Sigmoid colon (tissue), 7 donors: Measurements from ENCODE around the gene MED29. TPM values are rescaled to one million over a fixed set of nuclear protein-coding genes. Genes with fewer than 3 reads are reported as not detected.

ENCODE experiments used
- DNase-seq: peaks from one replicate; pipeline ENCODE4 v3.0.0-alpha.2; 2019
- H3K27ac ChIP-seq, 4 donors: fragments of 200-600 bp; sonication (generic); one replicate each; pipeline ENCODE4 v1.5.1; 2016 to 2019; ENCODE audit warnings: mild to moderate bottlenecking in 1 of 4
- H3K27me3 ChIP-seq, 3 donors: fragments of 200-600 bp; sonication (generic); one replicate each; pipeline ENCODE4 v1.5.1; 2019; ENCODE audit warnings: mild to moderate bottlenecking in 1 of 3
- H3K36me3 ChIP-seq, 4 donors: fragments of 200-600 bp; sonication (generic); one replicate each; pipeline ENCODE4 v1.5.1; 2016 to 2019
- H3K4me1 ChIP-seq, 4 donors: fragments of 200-600 bp; sonication (generic); one replicate each; pipeline ENCODE4 v1.5.1; 2017 to 2019
- H3K4me3 ChIP-seq, 4 donors: fragments of 200-600 bp; sonication (generic); one replicate each; pipeline ENCODE4 v1.5.1; 2017 to 2019; ENCODE audit warnings: mild to moderate bottlenecking in 2 of 4, moderate library complexity in 1 of 4
- H3K9me3 ChIP-seq, 4 donors: fragments of 200-600 bp in 3 of 4; sonication (generic) in 3 of 4; one replicate each; pipeline versions ENCODE4 v1.5.1 to v1.6.1; 2013 to 2019
- CTCF ChIP-seq, 4 experiments: fragments of 450-650 bp in 3 of 4; fragments of 200-600 bp in 1 of 4; IDR thresholded peaks; one replicate each; pipeline ENCODE4 v1.5.1; 2016 to 2019; ENCODE audit warnings: antibody characterized with exemption in 4 of 4, mild to moderate bottlenecking in 3 of 4, moderate library complexity in 2 of 4
- EP300 ChIP-seq, 4 donors: sonication (generic); formaldehyde crosslinking; IDR thresholded peaks; one replicate each; pipeline ENCODE4 v1.6.1; 2017; ENCODE audit warnings: antibody characterized with exemption in 4 of 4
- POLR2A ChIP-seq, 2 donors: fragments of 450-650 bp; IDR thresholded peaks; one replicate each; pipeline ENCODE4 v1.6.1; 2016; ENCODE audit warnings: antibody characterized with exemption in 2 of 2, mild to moderate bottlenecking in 2 of 2, moderate library complexity in 2 of 2
- POLR2AphosphoS5 ChIP-seq, 4 donors: sonication (generic); formaldehyde crosslinking; IDR thresholded peaks; one replicate each; pipeline ENCODE4 v1.6.1; 2017; ENCODE audit warnings: antibody characterized with exemption in 4 of 4
- WGBS, 2 donors: extraction: QIAGEN DNeasy Blood & Tissue Kit; methylation state at CpG; one replicate each; pipeline ENCODE4 v1.1.7; 2013; 5-methylcytosine and 5-hydroxymethylcytosine counted together
- intact Hi-C: fragments of 100-400 bp; cut with DNase I; formaldehyde crosslinking; loops from one replicate; pipeline ENCODE4 v1.15.1; 2023
- polyA plus RNA-seq, 3 donors: library from polyadenylated mRNA; stranded (reverse); fragments of 200-250 nt; gene quantifications; one replicate each; pipeline ENCODE4 v1.2.3, GENCODE V29; 2013
- total RNA-seq, 4 donors: library from RNA; depleted of rRNA; stranded (reverse); fragments of >200 nt; gene quantifications; one replicate each; pipeline ENCODE4 v1.1.0, GENCODE V29; 2016
- donor health status: healthy with polysubstance abuse.
- donor health status: Bipolar disorder and iron deficiency.
- donor health status: healthy.

Gene MED29
- total and polyA plus RNA-seq, 7 donors = 22.8 to 44.6 (median 31.0) TPM

GRCh38 chr19:39423258-39424086, 32.3 kb downstream of the MED29 start:
- 86 to 91% methylated on average over 35 of the region's 35 CpGs for WGBS, 2 donors
- Histone ChIP-seq H3K4me3 (no peak overlapping the region), H3K9me3 (no peaks in the 10 kb centered on the region), H3K27me3 (no peaks in the 10 kb centered on the region), H3K36me3 (peaks cover 7 to 65% (median 38%) of the 10 kb centered on the region in 4 donors), H3K27ac (no peak overlapping the region), H3K4me1 (peaks cover 0 to 10% (median 9%) of the 10 kb centered on the region in 4 donors)
- no peak for TF ChIP-seq POLR2A (IDR thresholded peaks at IDR 0.05)
- no peak for TF ChIP-seq POLR2AphosphoS5 (IDR thresholded peaks at IDR 0.05)
- TF ChIP-seq CTCF (IDR thresholded peaks at IDR 0.05) = no peak
- TF ChIP-seq EP300 (IDR thresholded peaks at IDR 0.05) = no peak
- DNase-seq = peak; percentile 64
- intact Hi-C loops = no loop called here

DNA sequence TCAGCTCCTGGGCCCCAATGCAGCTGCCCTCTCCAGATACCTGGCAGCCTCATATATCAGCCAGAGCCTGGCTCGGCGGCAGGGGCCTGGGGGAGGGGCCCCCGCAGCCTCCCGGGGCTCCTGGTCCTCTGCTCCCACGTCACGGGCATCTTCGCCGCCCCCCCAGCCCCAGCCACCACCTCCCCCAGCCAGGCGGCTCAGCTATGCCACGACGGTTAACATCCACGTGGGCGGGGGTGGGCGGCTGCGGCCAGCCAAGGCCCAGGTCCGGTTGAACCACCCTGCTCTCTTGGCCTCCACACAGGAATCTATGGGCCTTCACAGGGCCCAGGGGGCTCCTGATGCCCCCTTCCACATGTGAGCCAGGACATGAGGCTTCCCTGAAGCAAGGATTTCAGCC, 33.8 kb downstream of the MED29 start:
- H3K9me3 ChIP-seq = no peaks in the 10 kb centered on the region
- H3K4me3 ChIP-seq = no peak overlapping the region
- DNase-seq = no peak
- peaks cover 0 to 50% (median 24%) of the 10 kb centered on the region in 4 donors for H3K36me3 ChIP-seq
- TF ChIP-seq POLR2AphosphoS5 (IDR thresholded peaks at IDR 0.05) = no peak
- TF ChIP-seq EP300 (IDR thresholded peaks at IDR 0.05) = no peak
- TF ChIP-seq CTCF (IDR thresholded peaks at IDR 0.05) = no peak
- no peak for TF ChIP-seq POLR2A (IDR thresholded peaks at IDR 0.05)
- H3K27me3 ChIP-seq = no peaks in the 10 kb centered on the region
- peaks cover 0 to 23% (median 22%) of the 10 kb centered on the region in 4 donors for H3K4me1 ChIP-seq
- no peak overlapping the region for H3K27ac ChIP-seq
- 80 to 85% methylated on average over 16 of the region's 16 CpGs for WGBS, 2 donors
- intact Hi-C loops = no loop called here

- no peak overlapping the region for H3K27ac ChIP-seq
- H3K27me3 ChIP-seq = no peaks in the 10 kb centered on the region
- H3K9me3 ChIP-seq = no peaks in the 10 kb centered on the region
- peaks cover 0 to 42% (median 18%) of the 10 kb centered on the region in 4 donors for H3K36me3 ChIP-seq
- 89 to 94% methylated on average over 7 of the region's 7 CpGs for WGBS, 2 donors
- H3K4me3 ChIP-seq = no peak overlapping the region
- TF ChIP-seq POLR2A (IDR thresholded peaks at IDR 0.05) = no peak
- no peak for TF ChIP-seq POLR2AphosphoS5 (IDR thresholded peaks at IDR 0.05)
- TF ChIP-seq EP300 (IDR thresholded peaks at IDR 0.05) = no peak
- no peak for TF ChIP-seq CTCF (IDR thresholded peaks at IDR 0.05)
- DNase-seq = no peak
- H3K4me1 ChIP-seq = peaks cover 0 to 26% (median 22%) of the 10 kb centered on the region in 4 donors
- intact Hi-C loops = no loop called here
Measured at GRCh38 chr19:39425744-39426143, 34.6 kb downstream of the MED29 start.

DNA sequence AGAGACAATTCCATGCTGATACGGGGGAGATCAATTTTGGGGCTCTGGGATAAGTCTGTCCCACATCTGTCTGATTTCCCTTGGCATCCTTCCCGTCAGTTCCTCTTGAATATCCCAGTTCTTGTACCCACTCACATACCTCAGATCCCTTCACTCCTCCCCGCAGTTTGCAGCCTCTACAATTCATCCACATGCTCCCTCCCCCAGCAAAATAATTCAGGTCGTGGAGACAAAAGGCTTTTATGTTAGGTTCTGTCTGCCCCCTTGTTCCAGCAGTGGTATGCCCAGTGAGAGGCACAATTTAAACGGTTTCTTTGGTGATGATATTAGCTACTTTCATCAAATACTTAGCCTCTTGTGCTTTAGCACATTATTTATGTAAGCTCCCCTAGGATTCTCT, 35.0 kb downstream of the MED29 start:
- WGBS, 2 donors = 61 to 77% methylated on average over 5 of the region's 5 CpGs
- intact Hi-C loops = no loop called here

More for the DNA sequence above, 35.0 kb downstream of the MED29 start:
- Histone ChIP-seq H3K4me1 (peaks cover 0 to 30% (median 22%) of the 10 kb centered on the region in 4 donors), H3K36me3 (peaks cover 0 to 38% (median 15%) of the 10 kb centered on the region in 4 donors), H3K4me3 (no peak overlapping the region), H3K27ac (no peak overlapping the region), H3K27me3 (no peaks in the 10 kb centered on the region), H3K9me3 (no peaks in the 10 kb centered on the region)
- TF ChIP-seq POLR2AphosphoS5 (IDR thresholded peaks at IDR 0.05) (no peak), EP300 (IDR thresholded peaks at IDR 0.05) (no peak), CTCF (IDR thresholded peaks at IDR 0.05) (no peak), POLR2A (IDR thresholded peaks at IDR 0.05) (no peak)
- no peak for DNase-seq
